GM19467 (cell line): Measurements from ENCODE around the gene DHRS7C.

Source experiments
- ATAC-seq: cut with Tn5 transposase; IDR thresholded peaks from one replicate; pipeline ENCODE4 v1.9.1; 2021; ENCODE audit warnings: mild to moderate bottlenecking, moderate library complexity; ENCODE audit not compliant: unreplicated experiment

Gene DHRS7C

GRCh38 chr17:9790889-9791876, at the start of gene DHRS7C:
Gene DHRS7C, minus strand, starts transcription at chr17:9791592. Its CDS starts 308 bp downstream, at chr17:9791284.
- ATAC-seq, result no peak

- ATAC-seq, result no peak
These were observed 48.0 kb upstream of the DHRS7C start for GRCh38 chr17:9839433-9839832.

- ATAC-seq, result no peak
These were observed 46.4 kb upstream of the DHRS7C start for GRCh38 chr17:9837551-9838471.

GRCh38 chr17:9833922-9834321, 42.5 kb upstream of the DHRS7C start:
- no peak for ATAC-seq

GRCh38 chr17:9830711-9831110, 39.3 kb upstream of the DHRS7C start:
- no peak for ATAC-seq

- no peak for ATAC-seq
These were observed 38.0 kb upstream of the DHRS7C start for GRCh38 chr17:9829343-9829742.

- ATAC-seq, result no peak
These were observed 37.2 kb upstream of the DHRS7C start for GRCh38 chr17:9828296-9829295.

- ATAC-seq, result no peak
These were observed 34.3 kb upstream of the DHRS7C start, which contains the start of gene GLP2R for GRCh38 chr17:9825641-9826150. Gene GLP2R, plus strand, starts transcription at chr17:9825924. Its CDS starts 140 bp downstream, at chr17:9826064.

GRCh38 chr17:9824797-9825338, 33.5 kb upstream of the DHRS7C start:
- no peak for ATAC-seq

- no peak for ATAC-seq
These were observed 32.7 kb upstream of the DHRS7C start for GRCh38 chr17:9824094-9824493.

GRCh38 chr17:9821921-9822320, 30.5 kb upstream of the DHRS7C start, which contains the start of gene GSG1L2:
Gene GSG1L2, minus strand, starts transcription at chr17:9822079. Its CDS starts 8 bp downstream, at chr17:9822071.
- no peak for ATAC-seq

GRCh38 chr17:9820448-9820847, 29.1 kb upstream of the DHRS7C start:
- ATAC-seq, result no peak

GRCh38 chr17:9818760-9819159, 27.4 kb upstream of the DHRS7C start:
- ATAC-seq, result no peak

GRCh38 chr17:9817086-9817485, 25.7 kb upstream of the DHRS7C start:
- ATAC-seq, result no peak

- no peak for ATAC-seq
These were observed 25.1 kb upstream of the DHRS7C start for GRCh38 chr17:9816472-9816871.

GRCh38 chr17:9814337-9814945, 23.0 kb upstream of the DHRS7C start:
- ATAC-seq, result no peak

GRCh38 chr17:9813166-9813565, 21.8 kb upstream of the DHRS7C start:
- ATAC-seq, result no peak

- no peak for ATAC-seq
These were observed 20.1 kb upstream of the DHRS7C start for GRCh38 chr17:9811537-9811936.

GRCh38 chr17:9811086-9811485, 19.7 kb upstream of the DHRS7C start:
- no peak for ATAC-seq
